ENCODE data around the gene TNFRSF18. TPM values are rescaled to one million over a fixed set of nuclear protein-coding genes. Genes with fewer than 3 reads are reported as not detected.

The TNFRSF18 gene
- total and polyA plus RNA-seq, 2 donors (not counting 3 experiments of a cell fraction or from before 2014, with no cell fraction given): not detected

DNA sequence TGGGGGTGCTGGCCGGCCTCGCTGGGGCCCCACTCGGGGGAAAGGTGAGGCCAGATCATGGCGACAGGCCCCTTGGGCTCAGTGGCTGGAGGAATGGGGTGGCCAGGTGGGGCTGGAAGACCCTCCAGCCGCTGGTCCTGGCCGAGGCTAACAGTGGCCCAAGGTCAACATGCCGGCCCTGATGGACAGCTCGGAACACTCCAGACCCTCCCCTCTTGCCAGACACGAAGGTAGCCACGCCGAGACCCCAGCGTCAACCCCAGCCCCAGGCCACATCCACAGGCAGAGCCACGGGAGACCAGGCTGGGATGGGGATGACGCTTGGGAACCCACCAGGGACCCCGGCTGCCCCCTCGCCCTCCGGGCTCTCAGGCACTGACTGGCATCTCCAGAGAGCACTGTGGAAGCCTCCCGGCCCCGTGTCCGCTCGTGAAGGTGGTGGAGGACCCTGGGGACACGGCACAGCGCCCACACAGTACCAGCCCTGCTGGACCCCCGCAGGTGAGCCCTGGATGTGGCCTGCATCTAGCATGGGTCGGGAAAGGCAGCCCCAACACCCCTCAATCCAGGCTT is 41.0 kb upstream of the TNFRSF18 start:
- no peaks in the 10 kb centered on the region for H3K9me1 ChIP-seq (replicated peaks; ENCODE audit: control insufficient read depth, extremely low read depth, insufficient read depth, low read length)
- H3K36me3 ChIP-seq (ENCODE audit: control insufficient read depth in 2 of 2, extremely low read depth in 1 of 2, insufficient read depth in 2 of 2, low read length in 2 of 2): no peaks in the 10 kb centered on the region
- TF ChIP-seq MYC (IDR thresholded peaks at IDR 0.05; ENCODE audit: low read depth, low read length): no peak
- TF ChIP-seq POLR2A (IDR thresholded peaks at IDR 0.05; ENCODE audit: low read depth, low read length): no peak
- TF ChIP-seq JUN (IDR thresholded peaks at IDR 0.05; ENCODE audit: borderline replicate concordance, insufficient read depth, insufficient read length, low read depth): no peak
- TF ChIP-seq GATA2 (IDR thresholded peaks at IDR 0.05; ENCODE audit: insufficient read depth, insufficient read length, low read depth, low read length): no peak
- no peak for TF ChIP-seq EZH2 (IDR thresholded peaks at IDR 0.05; ENCODE audit: borderline replicate concordance, low read depth, low read length, severe bottlenecking)
- TF ChIP-seq POLR2AphosphoS5 (IDR thresholded peaks at IDR 0.05; ENCODE audit: insufficient read depth, low read depth, low read length): no peak
- TF ChIP-seq, protein P1, sequence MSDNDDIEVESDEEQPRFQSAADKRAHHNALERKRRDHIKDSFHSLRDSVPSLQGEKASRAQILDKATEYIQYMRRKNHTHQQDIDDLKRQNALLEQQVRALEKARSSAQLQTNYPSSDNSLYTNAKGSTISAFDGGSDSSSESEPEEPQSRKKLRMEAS (IDR thresholded peaks at IDR 0.05; ENCODE audit: insufficient read depth, insufficient read length): no peak
- TF ChIP-seq, protein P2, sequence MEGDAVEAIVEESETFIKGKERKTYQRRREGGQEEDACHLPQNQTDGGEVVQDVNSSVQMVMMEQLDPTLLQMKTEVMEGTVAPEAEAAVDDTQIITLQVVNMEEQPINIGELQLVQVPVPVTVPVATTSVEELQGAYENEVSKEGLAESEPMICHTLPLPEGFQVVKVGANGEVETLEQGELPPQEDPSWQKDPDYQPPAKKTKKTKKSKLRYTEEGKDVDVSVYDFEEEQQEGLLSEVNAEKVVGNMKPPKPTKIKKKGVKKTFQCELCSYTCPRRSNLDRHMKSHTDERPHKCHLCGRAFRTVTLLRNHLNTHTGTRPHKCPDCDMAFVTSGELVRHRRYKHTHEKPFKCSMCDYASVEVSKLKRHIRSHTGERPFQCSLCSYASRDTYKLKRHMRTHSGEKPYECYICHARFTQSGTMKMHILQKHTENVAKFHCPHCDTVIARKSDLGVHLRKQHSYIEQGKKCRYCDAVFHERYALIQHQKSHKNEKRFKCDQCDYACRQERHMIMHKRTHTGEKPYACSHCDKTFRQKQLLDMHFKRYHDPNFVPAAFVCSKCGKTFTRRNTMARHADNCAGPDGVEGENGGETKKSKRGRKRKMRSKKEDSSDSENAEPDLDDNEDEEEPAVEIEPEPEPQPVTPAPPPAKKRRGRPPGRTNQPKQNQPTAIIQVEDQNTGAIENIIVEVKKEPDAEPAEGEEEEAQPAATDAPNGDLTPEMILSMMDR (IDR thresholded peaks at IDR 0.05; ENCODE audit: extremely low read depth in 1 of 2, insufficient read depth in 1 of 2, low read depth in 1 of 2, low read length in 2 of 2): no peak
- no peak for TF ChIP-seq FOS (IDR thresholded peaks at IDR 0.05; ENCODE audit: borderline replicate concordance, insufficient read depth, low read length)
- H3K27ac ChIP-seq (ENCODE audit: insufficient read depth, low read depth, low read length): no peak overlapping the region
- no peak for FAIRE-seq
- DNase-seq (ENCODE audit: low read depth, low spot score): no peak
- no peak overlapping the region for H2AFZ ChIP-seq (ENCODE audit: low read depth, low read length)
- dilution Hi-C loops (cut with MboI; ENCODE audit: extremely low pct_ligation_motif_present, low sequenced_read_pairs): no loop called here
- POLR2A ChIA-PET: no interaction called here
- H3K9ac ChIP-seq (replicated peaks; ENCODE audit: extremely low read depth, insufficient read depth, low read length): no peak overlapping the region
- no peak overlapping the region for H3K4me2 ChIP-seq (ENCODE audit: insufficient read depth, low read length)
- H3K27me3 ChIP-seq (ENCODE audit: control insufficient read depth in 2 of 2, insufficient read depth in 2 of 2, low read length in 2 of 2): peaks cover 10 to 14% of the 10 kb centered on the region in 2 experiments
- no peaks in the 10 kb centered on the region for H4K20me1 ChIP-seq (replicated peaks; ENCODE audit: control insufficient read depth, extremely low read depth, insufficient read depth, low read length)
- CTCF ChIA-PET: no interaction called here
- intact Hi-C loops (cut with micrococcal nuclease): loop anchor here (2.0 to 5.0 kb wide), 2 partner anchors 25 to 125 kb away; partner anchors contain the start of gene UBE2J2
- no peak overlapping the region for H3K4me3 ChIP-seq (replicated peaks in 1 of 3; ENCODE audit: insufficient read depth in 1 of 3, low read depth in 1 of 3, low read length in 3 of 3)
- no peaks in the 10 kb centered on the region for H3K79me2 ChIP-seq (ENCODE audit: control insufficient read depth, insufficient read depth, low read length)
- H3K9me3 ChIP-seq (replicated peaks; ENCODE audit: control insufficient read depth, insufficient read depth, low read length): no peaks in the 10 kb centered on the region
- no peaks in the 10 kb centered on the region for H3K4me1 ChIP-seq (ENCODE audit: control insufficient read depth, extremely low read depth, insufficient read depth, low read length)
- no TSS peak for BruUV-seq (replicated peaks)

All from endothelial cell of umbilical vein (primary cell).